Measurements from ENCODE around the gene EXOC7.

EXOC7 gene

GRCh38 chr17:76139801-76140660, 36.4 kb upstream of the EXOC7 start:
- DNase-seq (ENCODE audit: extremely low spot score, insufficient read length, low read depth) (no peak), FAIRE-seq (no peak)

DNA sequence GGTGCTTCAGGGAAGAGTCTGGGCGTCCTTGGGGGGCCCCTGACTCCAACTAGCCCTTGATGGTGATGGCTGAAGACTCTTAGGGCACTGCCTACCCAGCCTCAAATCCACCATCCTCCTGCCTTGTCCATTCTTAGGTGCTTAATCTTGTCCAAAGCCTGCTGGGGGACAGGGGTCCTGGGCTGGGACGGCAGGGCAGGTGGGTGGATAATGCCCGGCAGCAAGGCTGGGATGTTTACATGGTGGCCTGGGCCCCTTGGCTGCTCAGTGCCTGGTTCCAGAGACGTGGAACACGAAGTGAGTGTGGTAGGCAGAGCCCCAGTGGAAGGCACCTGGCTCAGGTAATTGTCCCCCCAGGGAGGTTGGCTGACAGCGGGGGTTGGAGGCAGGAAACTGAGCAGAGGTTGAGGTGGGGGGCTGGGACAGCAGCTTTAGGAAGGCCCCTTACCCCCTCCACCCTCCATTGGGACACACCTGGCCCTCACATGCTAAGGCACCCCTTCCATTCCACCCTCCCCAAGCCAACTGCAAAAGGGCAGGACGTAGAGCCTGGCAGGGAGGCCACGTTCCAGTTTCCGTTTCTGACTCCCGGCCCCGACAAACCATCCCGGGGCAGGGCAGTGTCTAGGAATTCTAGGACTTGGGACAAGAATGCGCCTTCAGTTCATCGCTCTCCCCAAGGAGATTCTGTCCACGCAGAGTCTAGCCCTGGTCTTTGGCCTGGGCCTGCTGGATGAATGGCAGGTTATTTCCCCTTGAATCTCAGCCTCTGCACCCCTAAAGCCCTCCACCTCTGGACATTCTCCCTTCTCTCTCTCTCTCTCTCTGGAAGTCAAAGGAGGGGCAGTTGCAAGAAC, 35.5 kb upstream of the EXOC7 start:
- no peak for FAIRE-seq

DNA sequence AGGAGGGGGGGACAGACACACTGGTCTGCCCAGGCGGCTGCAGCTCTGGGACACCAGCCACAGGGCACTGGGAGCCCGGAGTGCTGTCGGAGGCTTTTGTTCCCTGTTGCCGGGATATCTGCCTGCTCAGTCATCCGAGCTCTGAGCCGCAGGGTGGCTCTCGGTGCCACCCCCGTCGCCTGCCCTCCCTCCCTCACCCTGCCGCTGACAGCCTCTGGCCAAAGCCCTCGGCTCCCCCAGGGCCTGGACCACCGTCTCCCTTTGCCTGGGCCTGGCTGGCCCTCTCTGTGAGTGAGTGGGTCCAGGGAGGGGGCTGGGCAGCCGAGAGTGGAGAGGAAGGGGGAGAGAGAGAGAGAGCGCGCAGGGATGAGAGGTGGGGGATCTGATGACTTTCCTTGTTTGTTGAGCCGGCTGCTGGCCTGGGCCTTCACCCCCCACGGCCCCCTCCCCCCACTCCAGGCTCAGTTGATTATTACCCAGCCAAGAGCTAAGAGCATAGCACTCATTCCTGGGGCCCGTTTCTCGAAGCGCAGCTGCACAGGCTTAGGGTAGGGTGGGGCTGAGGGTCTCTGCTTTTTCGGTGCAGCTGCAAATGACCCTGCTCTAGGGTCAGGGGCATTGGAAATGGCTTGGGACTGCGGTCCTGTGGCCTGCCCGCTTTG, 34.8 kb upstream of the EXOC7 start:
- DNase-seq (ENCODE audit: extremely low spot score, insufficient read length, low read depth) (no peak), FAIRE-seq (no peak)

More for the DNA sequence above, 35.5 kb upstream of the EXOC7 start:
- DNase-seq (ENCODE audit: extremely low spot score, insufficient read length, low read depth): no peak

DNA sequence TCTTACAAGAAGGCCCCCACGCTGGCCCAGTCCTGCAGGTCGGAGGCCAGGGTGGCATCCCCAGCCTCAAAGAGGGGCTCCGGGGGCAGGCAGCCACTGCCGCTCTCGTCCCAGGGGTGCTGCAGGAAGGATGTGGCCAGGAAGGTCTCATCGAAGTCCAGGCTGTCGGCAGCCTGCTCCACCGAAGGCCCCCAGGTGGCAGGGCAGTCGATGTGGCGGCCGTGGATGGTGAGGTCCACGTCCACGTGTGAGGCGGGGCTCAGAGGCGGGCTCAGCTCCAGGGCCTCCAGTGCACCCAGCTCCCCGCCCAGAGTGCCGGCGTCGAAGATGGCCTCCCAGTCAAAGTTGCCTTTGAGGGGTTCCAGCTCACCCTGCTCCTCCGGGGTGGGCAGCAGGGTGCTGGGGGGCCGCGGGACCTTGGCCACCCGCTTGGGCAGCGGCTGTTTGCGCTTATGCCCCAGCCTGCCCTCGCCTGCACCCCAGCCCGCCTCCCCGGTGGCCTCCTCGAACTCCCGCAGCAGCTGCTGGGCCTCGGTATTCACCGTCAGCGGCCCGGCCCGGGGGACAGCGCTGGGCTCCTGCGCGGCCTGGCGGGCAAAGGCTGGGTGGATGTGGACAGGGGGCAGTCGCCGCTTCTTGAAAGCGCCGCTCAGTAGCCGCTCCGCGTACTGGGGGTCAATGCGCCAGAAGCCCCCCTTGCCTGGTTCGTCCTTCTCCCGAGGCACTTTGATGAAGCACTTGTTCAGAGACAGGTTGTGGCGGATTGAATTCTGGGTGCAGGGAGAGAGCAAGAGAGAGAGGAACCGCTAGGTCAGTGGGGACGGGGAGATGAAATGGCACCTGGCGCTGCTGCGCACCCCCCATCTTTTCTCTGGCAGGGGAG, 34.0 kb upstream of the EXOC7 start:
- DNase-seq (ENCODE audit: extremely low spot score, insufficient read length, low read depth): no peak

GRCh38 chr17:76137001-76137350, 33.4 kb upstream of the EXOC7 start:
- DNase-seq (ENCODE audit: extremely low spot score, insufficient read length, low read depth) (no peak), FAIRE-seq (no peak)

More for the DNA sequence above, 34.0 kb upstream of the EXOC7 start:
- no peak for FAIRE-seq

GRCh38 chr17:76136276-76137000, 32.9 kb upstream of the EXOC7 start:
- FAIRE-seq (no peak), DNase-seq (ENCODE audit: extremely low spot score, insufficient read length, low read depth) (no peak)

DNA sequence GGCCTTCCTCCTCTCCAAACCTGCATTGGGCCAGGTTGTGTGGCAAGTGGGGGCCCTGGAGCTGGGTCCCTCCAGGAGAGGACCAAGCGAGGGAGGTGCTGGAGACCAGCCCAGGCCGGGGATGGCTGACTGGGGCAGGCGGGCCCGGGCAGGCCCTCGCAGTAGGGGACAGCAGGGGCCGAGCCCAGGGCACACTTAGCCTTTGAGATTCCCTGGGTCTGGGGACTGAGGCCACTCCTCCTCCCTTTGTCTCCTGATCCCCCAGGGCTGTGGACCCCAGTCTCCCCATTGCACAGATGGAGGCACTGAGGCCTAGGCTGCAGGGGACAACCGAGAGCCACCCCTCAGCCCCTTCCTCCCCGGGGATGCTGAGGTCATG, 32.2 kb upstream of the EXOC7 start:
- DNase-seq (ENCODE audit: extremely low spot score, insufficient read length, low read depth) (no peak), FAIRE-seq (no peak)

- no peak for DNase-seq (ENCODE audit: extremely low spot score, insufficient read length, low read depth)
- no peak for FAIRE-seq
Measured at GRCh38 chr17:76134911-76135809, 31.6 kb upstream of the EXOC7 start.

GRCh38 chr17:76132574-76133338, 29.2 kb upstream of the EXOC7 start:
- DNase-seq (ENCODE audit: extremely low spot score, insufficient read length, low read depth): no peak

DNA sequence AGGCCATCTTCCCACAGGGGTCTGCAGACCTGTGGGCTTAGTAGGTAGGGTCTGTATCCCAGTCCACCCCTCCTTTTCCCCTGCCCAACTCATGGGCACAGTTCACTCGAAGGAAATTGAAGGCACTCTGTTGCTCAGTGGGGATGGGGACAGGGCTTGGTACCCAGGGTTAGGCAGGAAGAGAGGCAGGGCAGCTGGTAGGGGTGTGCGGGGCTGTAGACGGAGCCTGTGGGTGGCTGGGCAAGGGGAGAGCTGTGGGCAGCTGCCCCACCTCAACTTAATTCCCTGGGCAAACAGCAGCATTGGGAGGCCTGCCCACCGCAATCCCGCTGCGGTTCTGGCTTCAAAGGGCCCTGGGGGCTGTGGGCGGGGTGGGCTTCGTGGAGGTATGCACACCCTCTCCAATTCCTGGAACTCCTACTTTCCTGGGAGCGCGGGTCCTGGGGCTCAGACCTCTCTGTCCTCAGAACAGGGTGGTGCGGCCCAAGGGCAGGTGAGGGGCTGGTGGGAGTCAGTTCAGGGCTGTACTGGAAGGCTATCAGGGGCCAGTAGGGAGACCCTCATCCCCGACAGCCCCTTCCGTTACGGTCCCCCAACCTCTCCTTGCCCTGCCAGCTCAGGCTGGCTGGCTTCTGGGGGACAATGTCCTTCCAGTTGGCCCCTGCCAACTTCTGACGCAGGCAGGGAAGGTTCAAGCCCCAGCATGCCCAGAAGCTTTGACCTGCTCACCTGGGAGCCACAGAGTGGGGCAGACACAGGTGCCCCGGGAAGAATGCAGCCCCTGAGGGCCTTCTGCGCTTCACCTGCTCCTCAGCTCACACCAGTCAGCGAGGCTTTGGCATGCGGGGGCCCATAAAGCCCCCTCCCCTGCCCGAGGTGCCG, 28.3 kb upstream of the EXOC7 start:
- no peak for FAIRE-seq

More at GRCh38 chr17:76132574-76133338, 29.2 kb upstream of the EXOC7 start:
- no peak for FAIRE-seq

GRCh38 chr17:76131051-76131691, 27.6 kb upstream of the EXOC7 start:
- FAIRE-seq (no peak), DNase-seq (ENCODE audit: extremely low spot score, insufficient read length, low read depth) (no peak)

More for the DNA sequence above, 28.3 kb upstream of the EXOC7 start:
- DNase-seq (ENCODE audit: extremely low spot score, insufficient read length, low read depth): no peak

- no peak for DNase-seq (ENCODE audit: extremely low spot score, insufficient read length, low read depth)
- FAIRE-seq: no peak
Measured at GRCh38 chr17:76130473-76130872, 26.9 kb upstream of the EXOC7 start.

GRCh38 chr17:76125922-76126321, 22.3 kb upstream of the EXOC7 start:
- DNase-seq (ENCODE audit: extremely low spot score, insufficient read length, low read depth) (no peak), FAIRE-seq (no peak)

- no peak for FAIRE-seq
- DNase-seq (ENCODE audit: extremely low spot score, insufficient read length, low read depth): no peak
Measured at GRCh38 chr17:76125391-76125675, 21.7 kb upstream of the EXOC7 start.

DNA sequence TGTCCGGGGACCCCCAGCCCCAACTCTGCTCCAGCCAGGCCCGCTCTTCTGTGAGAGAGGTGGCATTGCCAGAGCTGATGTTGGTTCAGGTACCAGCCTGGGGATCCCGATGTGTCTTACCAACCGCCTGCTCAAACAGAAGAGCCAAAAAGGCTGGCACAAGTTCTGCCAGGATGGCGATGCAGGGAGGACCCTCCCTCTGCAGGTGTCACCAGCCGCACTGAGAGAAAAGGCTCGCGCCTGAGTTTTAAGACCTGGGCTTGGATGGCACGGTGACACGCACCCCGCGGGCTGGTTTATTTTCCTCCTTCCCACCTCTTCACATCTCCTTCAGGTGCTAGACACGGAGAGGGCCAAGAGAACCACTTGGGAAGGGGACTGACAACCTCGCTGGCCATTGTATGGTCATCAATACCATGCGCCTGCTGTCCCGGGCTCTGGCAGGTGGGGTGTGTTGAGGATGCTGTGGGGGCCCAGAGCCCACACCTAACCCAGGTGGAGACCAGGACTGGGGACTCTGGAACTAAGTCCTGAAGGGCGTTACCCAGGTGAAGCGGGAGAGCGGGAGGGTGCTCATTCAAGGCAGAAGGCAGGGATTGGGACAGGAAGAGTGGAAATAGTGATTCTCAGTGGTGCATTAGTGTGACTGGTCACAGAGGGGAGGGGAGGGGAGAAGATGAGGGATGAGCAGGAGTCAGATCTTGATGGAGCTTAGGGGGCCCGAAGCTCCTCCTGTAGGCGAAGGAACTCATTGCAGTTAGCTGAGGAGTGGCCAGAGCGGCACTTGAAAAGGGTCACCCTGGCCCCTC, 21.2 kb upstream of the EXOC7 start:
- FAIRE-seq (no peak), DNase-seq (ENCODE audit: extremely low spot score, insufficient read length, low read depth) (no peak)

All from GM18507 (cell line).